ENCODE measurements around the gene LMO2. TPM values are rescaled to one million over a fixed set of nuclear protein-coding genes. Genes with fewer than 3 reads are reported as not detected.

LMO2 gene
- total and polyA plus RNA-seq, 4 donors: 1.5 to 81.9 (median 6.0) TPM

DNA sequence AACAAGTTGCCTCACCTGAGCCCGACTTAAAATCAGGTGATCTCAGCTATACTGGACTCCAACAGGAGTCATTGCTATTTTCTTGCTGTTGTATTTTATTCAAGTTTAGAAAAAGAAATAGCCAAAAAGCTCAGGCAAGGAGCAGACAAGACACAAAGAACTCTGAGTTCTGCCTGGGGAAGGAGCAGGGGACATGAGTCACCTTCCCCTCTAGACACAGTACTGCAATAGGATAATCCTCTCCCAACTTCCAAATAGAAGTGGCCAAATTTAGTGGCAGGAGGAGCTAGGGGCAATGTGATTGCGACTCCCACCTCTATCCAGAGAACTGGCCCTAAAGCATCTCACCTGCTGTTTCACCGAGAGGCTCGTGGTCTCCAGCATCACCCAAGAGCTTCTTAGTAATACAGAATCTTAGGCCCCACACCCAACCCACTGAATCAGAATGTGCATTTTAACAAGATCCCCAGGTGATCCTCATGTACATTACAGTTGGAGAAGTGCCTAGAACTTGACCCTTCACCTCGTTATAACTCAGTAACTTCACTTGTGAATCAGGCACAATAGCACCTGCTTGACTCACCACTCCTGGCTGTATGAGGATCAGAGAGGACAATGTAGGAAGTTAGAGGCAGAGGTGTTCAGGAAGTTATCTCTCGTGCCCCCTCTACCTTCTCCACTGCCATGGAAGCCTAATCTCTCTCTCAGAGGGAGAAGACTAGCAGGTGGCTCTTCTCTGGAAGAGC, 60.8 kb downstream of the LMO2 start (continued):
- TF ChIP-seq REST (IDR thresholded peaks at IDR 0.05): no peak
- no peak for TF ChIP-seq RXRA (IDR thresholded peaks at IDR 0.05)
- no peak for TF ChIP-seq HNF4A (conservative IDR thresholded peaks at IDR 0.05)
- no peak for TF ChIP-seq MAX (IDR thresholded peaks at IDR 0.05)
- TF ChIP-seq, protein P1, sequence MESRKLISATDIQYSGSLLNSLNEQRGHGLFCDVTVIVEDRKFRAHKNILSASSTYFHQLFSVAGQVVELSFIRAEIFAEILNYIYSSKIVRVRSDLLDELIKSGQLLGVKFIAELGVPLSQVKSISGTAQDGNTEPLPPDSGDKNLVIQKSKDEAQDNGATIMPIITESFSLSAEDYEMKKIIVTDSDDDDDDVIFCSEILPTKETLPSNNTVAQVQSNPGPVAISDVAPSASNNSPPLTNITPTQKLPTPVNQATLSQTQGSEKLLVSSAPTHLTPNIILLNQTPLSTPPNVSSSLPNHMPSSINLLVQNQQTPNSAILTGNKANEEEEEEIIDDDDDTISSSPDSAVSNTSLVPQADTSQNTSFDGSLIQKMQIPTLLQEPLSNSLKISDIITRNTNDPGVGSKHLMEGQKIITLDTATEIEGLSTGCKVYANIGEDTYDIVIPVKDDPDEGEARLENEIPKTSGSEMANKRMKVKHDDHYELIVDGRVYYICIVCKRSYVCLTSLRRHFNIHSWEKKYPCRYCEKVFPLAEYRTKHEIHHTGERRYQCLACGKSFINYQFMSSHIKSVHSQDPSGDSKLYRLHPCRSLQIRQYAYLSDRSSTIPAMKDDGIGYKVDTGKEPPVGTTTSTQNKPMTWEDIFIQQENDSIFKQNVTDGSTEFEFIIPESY (IDR thresholded peaks at IDR 0.05): no peak

DNA sequence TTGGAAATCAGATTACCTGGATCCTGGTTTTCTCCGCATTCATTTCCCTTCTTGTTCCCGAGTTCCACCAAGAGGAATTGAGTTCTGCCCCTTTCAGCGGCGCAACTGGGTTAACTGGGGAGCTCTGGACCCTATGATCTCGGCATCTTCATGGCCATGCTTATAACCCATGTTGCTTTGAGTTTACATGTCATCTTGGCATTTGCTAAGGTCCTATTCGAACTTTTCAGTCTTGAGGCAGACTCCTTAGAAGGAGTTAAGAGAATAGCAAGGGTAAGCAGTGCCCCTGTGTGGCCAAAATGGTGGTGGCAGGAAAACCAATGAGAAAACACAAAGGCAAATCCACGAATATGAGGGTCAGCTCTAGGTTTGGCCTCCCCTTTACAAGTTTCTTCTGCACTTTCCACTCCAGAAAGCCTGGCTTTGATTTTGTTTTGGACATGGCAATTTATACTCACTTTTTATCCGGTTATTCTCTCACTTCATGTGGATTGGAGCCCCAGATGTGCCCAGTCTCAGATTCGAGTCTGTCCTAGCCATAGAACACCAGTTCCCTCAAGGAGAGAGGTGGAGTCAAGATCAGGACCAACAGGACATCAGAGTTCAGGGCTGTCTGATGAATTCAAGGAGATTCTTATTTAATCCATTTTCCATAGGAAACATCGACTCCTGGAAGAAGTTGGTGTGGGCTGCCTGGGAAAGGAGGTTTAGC, 62.3 kb downstream of the LMO2 start:
- TF ChIP-seq CTCF (IDR thresholded peaks at IDR 0.05; ENCODE audit: low read depth, low read length, missing input control) (peak; percentile 68), JUND (IDR thresholded peaks at IDR 0.05) (no peak), REST (IDR thresholded peaks at IDR 0.05) (no peak), EGR1 (IDR thresholded peaks at IDR 0.05; ENCODE audit: low read depth in 2 of 2) (no peak), RAD21 (IDR thresholded peaks at IDR 0.05) (peak; percentile 85 to 87), SP1 (IDR thresholded peaks at IDR 0.05) (no peak), TAF1 (conservative IDR thresholded peaks at IDR 0.05) (no peak)
- Histone ChIP-seq H3K9me3 (ENCODE audit: control insufficient read depth in 4 of 4, low read length in 3 of 4) (no peaks in the 10 kb centered on the region), H3K27me3 (ENCODE audit: control insufficient read depth in 4 of 4, insufficient read depth in 4 of 4, low read length in 3 of 4) (peaks cover 0 to 11% (median 3%) of the 10 kb centered on the region in 4 donors), H3K4me3 (ENCODE audit: low read depth in 1 of 3, low read length in 3 of 3) (peak overlapping the region in 2 of 3 donors; percentile 48 to 54), H3K27ac (ENCODE audit: low read depth in 1 of 2, low read length in 2 of 2) (no peak overlapping the region), H3K4me1 (ENCODE audit: control insufficient read depth in 4 of 4, insufficient read depth in 4 of 4, low read length in 3 of 4) (peaks cover 7 to 12% (median 9%) of the 10 kb centered on the region in 4 donors), H3K9ac (ENCODE audit: low read depth in 1 of 2, low read length in 2 of 2) (peak overlapping the region in 1 of 2 donors; percentile 20), H3K36me3 (ENCODE audit: control insufficient read depth in 4 of 4, insufficient read depth in 3 of 4, low read depth in 1 of 4, low read length in 3 of 4) (no peaks in the 10 kb centered on the region)
- peak; percentile 50 for DNase-seq (ENCODE audit: low spot score)
- WGBS: 20% methylated on average over 10 of the region's 10 CpGs

Data from liver (tissue), 9 donors.